CD4-positive, CD25-positive, alpha-beta regulatory T cell (primary cell): ENCODE measurements around the gene DLGAP4. TPM values are rescaled to one million over a fixed set of nuclear protein-coding genes. Genes with fewer than 3 reads are reported as not detected.

Experiments used
- ATAC-seq, 2 donors: fragments of 150-1000 bp; cut with Tn5 transposase; one replicate each; pipeline ENCODE4 v1.10.0; 2021; ENCODE audit warnings: low read depth in 2 of 2, moderate number of reproducible peaks in 2 of 2, moderate library complexity in 1 of 2
- DNase-seq, 3 donors: peaks; one replicate each; pipeline versions ENCODE4 v3.0.0 to v3.0.0-alpha.2; 2012 to 2022; ENCODE audit warnings: mixed read lengths in 1 of 3
- H3K27ac ChIP-seq: one replicate; pipeline ENCODE4 v1.7.0; 2013; ENCODE audit warnings: mild to moderate bottlenecking, low read length; ENCODE audit not compliant: insufficient read depth, poor library complexity, severe bottlenecking
- H3K27me3 ChIP-seq: one replicate; pipeline ENCODE4 v1.7.0; 2013; ENCODE audit warnings: low read length; ENCODE audit not compliant: control insufficient read depth, insufficient read depth
- H3K36me3 ChIP-seq: one replicate; pipeline ENCODE4 v1.7.0; 2013; ENCODE audit warnings: mild to moderate bottlenecking, low read length, moderate library complexity; ENCODE audit not compliant: control insufficient read depth, insufficient read depth
- H3K4me1 ChIP-seq: 2 replicates; pipeline ENCODE4 v1.7.0; 2013; ENCODE audit warnings: mild to moderate bottlenecking, low read length; ENCODE audit not compliant: insufficient read depth, control insufficient read depth, poor library complexity, severe bottlenecking
- H3K4me3 ChIP-seq: one replicate; pipeline ENCODE4 v1.7.0; 2013; ENCODE audit warnings: low read depth, mild to moderate bottlenecking, low read length, moderate library complexity
- H3K9me3 ChIP-seq, 2 experiments: 1 replicate in 1 of 2; 2 replicates in 1 of 2; pipeline ENCODE4 v1.7.0; 2013; ENCODE audit warnings: low read length in 2 of 2, mild to moderate bottlenecking in 1 of 2, moderate library complexity in 1 of 2; ENCODE audit not compliant: control insufficient read depth in 2 of 2
- H3K27ac Mint-ChIP-seq, 3 donors: one replicate each; pipeline ENCODE4 v1.8.0; 2020 to 2022; ENCODE audit warnings: mild to moderate bottlenecking in 3 of 3, mixed read lengths in 3 of 3, moderate library complexity in 2 of 3
- H3K27me3 Mint-ChIP-seq: one replicate; pipeline ENCODE4 v1.8.0; 2022; ENCODE audit warnings: mild to moderate bottlenecking, mixed read lengths
- H3K36me3 Mint-ChIP-seq: one replicate; pipeline ENCODE4 v1.8.0; 2020; ENCODE audit warnings: mixed read lengths
- H3K4me1 Mint-ChIP-seq, 4 donors: one replicate each; pipeline ENCODE4 v1.8.0; 2020 to 2022; ENCODE audit warnings: mixed read lengths in 4 of 4, mild to moderate bottlenecking in 1 of 4
- H3K4me3 Mint-ChIP-seq, 4 donors: one replicate each; pipeline ENCODE4 v1.8.0; 2020 to 2022; ENCODE audit warnings: mild to moderate bottlenecking in 4 of 4, mixed read lengths in 4 of 4, moderate library complexity in 3 of 4
- H3K9me3 Mint-ChIP-seq, 7 donors: one replicate each; pipeline ENCODE4 v1.8.0; 2020 to 2022; ENCODE audit warnings: mixed read lengths in 7 of 7, mild to moderate bottlenecking in 3 of 7, moderate library complexity in 2 of 7
- polyA plus RNA-seq, 4 donors: library from polyadenylated mRNA; unstranded; fragments of 300-500 nt; fragmentation: Illumina TruSeq; gene quantifications; one replicate each; pipeline ENCODE4 v1.2.3, GENCODE V29; 2021
- total RNA-seq: library from RNA; stranded (reverse); gene quantifications from one replicate; pipeline ENCODE4 v1.2.3, GENCODE V29; 2022

The DLGAP4 gene
- total and polyA plus RNA-seq, 5 donors from 2014 or later, result 10.8 to 43.5 (median 14.7) TPM

DNA sequence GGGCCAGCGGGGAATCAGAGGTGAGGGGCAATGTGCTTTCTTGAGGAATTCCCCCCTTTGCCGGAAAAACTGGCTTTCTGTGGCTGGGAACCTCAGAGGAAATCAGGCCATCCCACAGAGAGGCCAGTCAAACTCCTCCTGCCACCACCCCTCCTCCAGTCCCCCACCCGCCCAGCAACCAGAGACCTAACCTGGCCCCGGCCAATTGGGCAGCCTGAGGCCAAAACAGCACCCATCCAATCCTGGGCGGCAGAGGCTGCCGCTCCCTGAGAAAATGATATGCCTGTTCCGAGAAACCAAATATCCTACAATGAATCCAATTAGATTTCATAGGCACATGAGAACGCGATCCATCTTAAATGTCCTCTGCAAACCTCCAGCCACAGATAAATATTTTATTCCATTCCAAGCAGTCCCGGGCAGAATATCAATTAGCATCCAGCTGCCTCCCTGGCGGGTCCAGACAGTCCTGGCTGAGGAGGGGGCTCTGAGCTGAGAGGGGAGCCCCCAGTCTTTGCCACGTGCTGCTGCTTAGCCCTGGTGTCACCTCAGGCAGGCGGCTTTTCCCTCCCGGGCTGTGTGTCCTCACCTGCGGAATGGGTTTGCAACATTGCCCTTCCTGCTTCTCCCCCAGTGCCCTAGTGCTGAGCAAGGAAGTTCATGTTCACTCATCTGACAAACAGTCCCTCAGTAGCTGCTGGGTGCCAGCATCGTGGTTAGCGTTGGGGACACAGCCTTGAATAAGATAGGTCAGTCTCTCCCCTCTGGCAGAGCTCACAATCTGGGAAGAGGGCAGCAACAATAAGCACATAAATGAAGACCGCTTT is 95.0 kb downstream of the DLGAP4 start:
- Histone ChIP-seq H3K27me3 (peaks cover 5% of the 10 kb centered on the region), H3K4me3 (no peak overlapping the region), H3K27ac (no peak overlapping the region), H3K9me3 (no peaks in the 10 kb centered on the region), H3K36me3 (no peaks in the 10 kb centered on the region), H3K4me1 (no peaks in the 10 kb centered on the region)
- Mint-ChIP-seq H3K27ac (no peak overlapping the region), H3K4me1 (peaks cover 0 to 5% (median 2%) of the 10 kb centered on the region in 4 donors), H3K9me3 (peaks cover 0 to 3% (median 0%) of the 10 kb centered on the region in 7 donors), H3K4me3 (no peak overlapping the region), H3K27me3 (peaks cover 21% of the 10 kb centered on the region), H3K36me3 (no peaks in the 10 kb centered on the region)
- ATAC-seq (no peak), DNase-seq (no peak)

- Histone ChIP-seq H3K27ac (no peak overlapping the region), H3K4me3 (no peak overlapping the region), H3K4me1 (no peaks in the 10 kb centered on the region), H3K36me3 (no peaks in the 10 kb centered on the region), H3K27me3 (peaks cover 5% of the 10 kb centered on the region), H3K9me3 (no peaks in the 10 kb centered on the region)
- Mint-ChIP-seq H3K9me3 (peaks cover 0 to 3% (median 0%) of the 10 kb centered on the region in 7 donors), H3K4me1 (peaks cover 0 to 4% (median 0%) of the 10 kb centered on the region in 4 donors), H3K4me3 (no peak overlapping the region), H3K27ac (peak overlapping the region in 1 of 3 donors; percentile 20), H3K36me3 (no peaks in the 10 kb centered on the region), H3K27me3 (peaks cover 21% of the 10 kb centered on the region)
- DNase-seq (no peak), ATAC-seq (no peak)
These were observed 96.6 kb downstream of the DLGAP4 start for GRCh38 chr20:36402708-36403107.

DNA sequence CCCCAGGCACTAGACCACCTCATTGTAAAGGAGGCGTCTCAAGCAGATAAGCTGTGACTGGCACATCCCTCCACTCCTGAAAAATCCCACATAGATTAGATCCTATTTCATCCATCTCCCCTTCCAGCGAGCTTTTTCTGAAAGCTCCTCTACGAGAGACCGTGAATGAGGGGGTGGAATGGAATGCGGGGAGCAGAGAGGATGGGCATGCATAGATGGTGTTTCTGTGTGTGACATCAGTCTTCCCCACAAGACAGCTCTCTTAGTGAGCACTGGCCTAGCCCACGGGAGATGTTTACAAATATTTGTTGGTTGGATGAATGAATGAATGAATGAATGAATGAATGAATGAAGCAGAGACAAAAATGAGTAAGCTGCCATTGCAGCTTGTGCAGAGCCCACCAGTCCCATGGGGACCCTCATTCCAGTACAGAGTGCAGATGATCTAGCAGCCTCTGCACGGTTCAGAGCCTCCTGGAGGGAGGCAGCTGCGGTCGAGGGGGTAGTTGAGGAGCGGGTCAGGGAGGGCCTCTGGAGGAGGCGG is 98.4 kb downstream of the DLGAP4 start:
- H3K27ac ChIP-seq, result no peak overlapping the region
- Mint-ChIP-seq H3K36me3 (no peaks in the 10 kb centered on the region), H3K9me3 (peaks cover 0 to 3% (median 0%) of the 10 kb centered on the region in 7 donors), H3K4me1 (peaks cover 0 to 4% (median 0%) of the 10 kb centered on the region in 4 donors), H3K27ac (no peak overlapping the region), H3K4me3 (no peak overlapping the region), H3K27me3 (peaks cover 21% of the 10 kb centered on the region)
- H3K4me1 ChIP-seq, result no peaks in the 10 kb centered on the region
- peaks cover 5% of the 10 kb centered on the region for H3K27me3 ChIP-seq
- no peak for ATAC-seq
- no peaks in the 10 kb centered on the region for H3K9me3 ChIP-seq
- no peak for DNase-seq
- H3K36me3 ChIP-seq, result no peaks in the 10 kb centered on the region
- no peak overlapping the region for H3K4me3 ChIP-seq

DNA sequence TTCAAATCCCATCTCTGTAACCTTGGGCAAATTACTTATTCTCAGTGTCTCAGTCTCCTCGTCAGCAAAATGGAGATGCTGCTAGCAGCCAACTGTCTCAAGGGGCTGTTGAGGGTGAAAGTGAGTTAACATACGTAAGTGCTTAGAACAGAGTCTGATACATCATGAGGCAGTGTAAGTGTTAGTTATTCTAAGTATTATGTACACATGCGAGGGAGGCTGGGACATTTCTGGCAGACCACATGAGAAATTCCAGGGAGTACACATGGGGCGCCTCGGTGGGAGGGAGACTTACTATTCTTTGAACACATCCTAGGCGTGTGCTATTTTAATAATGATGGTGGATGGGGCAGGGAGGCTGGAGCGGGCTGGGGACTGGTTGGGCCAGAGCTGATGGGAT is 99.1 kb downstream of the DLGAP4 start:
- Mint-ChIP-seq H3K4me3 (no peak overlapping the region), H3K4me1 (peaks cover 0 to under 1% (median 0%) of the 10 kb centered on the region in 4 donors), H3K27ac (no peak overlapping the region), H3K36me3 (no peaks in the 10 kb centered on the region), H3K9me3 (peaks cover 0 to 3% (median 0%) of the 10 kb centered on the region in 7 donors), H3K27me3 (peaks cover 22% of the 10 kb centered on the region)
- no peaks in the 10 kb centered on the region for H3K36me3 ChIP-seq
- no peak for DNase-seq
- ATAC-seq, result no peak
- no peak overlapping the region for H3K27ac ChIP-seq
- H3K27me3 ChIP-seq, result peaks cover 5% of the 10 kb centered on the region
- no peaks in the 10 kb centered on the region for H3K4me1 ChIP-seq
- H3K4me3 ChIP-seq, result no peak overlapping the region
- H3K9me3 ChIP-seq, result no peaks in the 10 kb centered on the region

- H3K36me3 ChIP-seq, result no peaks in the 10 kb centered on the region
- H3K36me3 Mint-ChIP-seq, result no peaks in the 10 kb centered on the region
- H3K27ac Mint-ChIP-seq, result no peak overlapping the region
- no peaks in the 10 kb centered on the region for H3K4me1 Mint-ChIP-seq
- no peak overlapping the region for H3K4me3 Mint-ChIP-seq
- H3K27me3 ChIP-seq, result peaks cover 2% of the 10 kb centered on the region
- ATAC-seq (no peak), DNase-seq (no peak)
- H3K4me3 ChIP-seq, result no peak overlapping the region
- H3K27ac ChIP-seq, result no peak overlapping the region
- H3K4me1 ChIP-seq, result no peaks in the 10 kb centered on the region
- H3K27me3 Mint-ChIP-seq, result peaks cover 21% of the 10 kb centered on the region
- peaks cover 0 to 2% (median 0%) of the 10 kb centered on the region in 7 donors for H3K9me3 Mint-ChIP-seq
- no peaks in the 10 kb centered on the region for H3K9me3 ChIP-seq
These were observed 101.1 kb downstream of the DLGAP4 start for GRCh38 chr20:36407199-36407733.

GRCh38 chr20:36408219-36408618 is 102.1 kb downstream of the DLGAP4 start:
- peaks cover 0 to 2% (median 0%) of the 10 kb centered on the region in 7 donors for H3K9me3 Mint-ChIP-seq
- peaks cover 21% of the 10 kb centered on the region for H3K27me3 Mint-ChIP-seq
- H3K4me3 ChIP-seq, result no peak overlapping the region
- no peak overlapping the region for H3K27ac Mint-ChIP-seq
- DNase-seq (no peak), ATAC-seq (no peak)
- H3K36me3 Mint-ChIP-seq, result no peaks in the 10 kb centered on the region
- H3K36me3 ChIP-seq, result no peaks in the 10 kb centered on the region
- no peaks in the 10 kb centered on the region for H3K27me3 ChIP-seq
- H3K4me1 Mint-ChIP-seq, result no peaks in the 10 kb centered on the region
- no peaks in the 10 kb centered on the region for H3K4me1 ChIP-seq
- H3K27ac ChIP-seq, result no peak overlapping the region
- no peaks in the 10 kb centered on the region for H3K9me3 ChIP-seq
- H3K4me3 Mint-ChIP-seq, result no peak overlapping the region

DNA sequence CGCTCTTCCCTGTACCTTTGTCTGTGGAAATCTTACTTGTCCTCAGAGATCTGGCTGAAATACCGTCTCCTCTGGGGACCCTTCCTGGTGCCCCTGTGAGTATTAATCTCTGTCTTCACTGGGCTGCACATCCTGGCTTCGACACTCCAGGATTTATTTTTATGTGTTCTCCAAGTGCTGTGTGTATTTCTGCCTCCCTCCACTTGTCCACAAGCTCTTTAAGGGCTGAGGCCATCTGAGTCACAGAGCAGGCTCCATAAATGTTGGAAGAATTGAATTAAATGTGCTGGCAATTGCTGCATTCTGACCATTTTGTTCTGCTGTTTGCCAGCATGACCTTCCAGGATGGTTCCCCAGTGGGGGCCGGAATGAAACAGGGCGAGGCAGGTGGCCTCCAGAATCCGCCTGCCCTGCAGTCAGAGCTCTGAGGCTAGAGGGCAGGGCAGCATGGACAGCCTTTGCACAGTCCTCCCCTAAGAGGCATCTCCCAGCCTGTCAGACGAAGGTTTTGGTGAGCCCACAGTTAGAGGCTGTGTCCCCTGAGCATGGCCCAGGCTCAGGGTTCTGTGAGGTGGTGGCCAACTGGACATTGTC is 105.8 kb downstream of the DLGAP4 start:
- DNase-seq, result no peak
- H3K27me3 Mint-ChIP-seq, result peaks cover 21% of the 10 kb centered on the region
- Histone ChIP-seq H3K27ac (no peak overlapping the region), H3K9me3 (no peaks in the 10 kb centered on the region), H3K36me3 (no peaks in the 10 kb centered on the region), H3K4me1 (no peaks in the 10 kb centered on the region), H3K4me3 (no peak overlapping the region), H3K27me3 (no peaks in the 10 kb centered on the region)
- H3K4me1 Mint-ChIP-seq, result no peaks in the 10 kb centered on the region
- H3K9me3 Mint-ChIP-seq, result peaks cover 0 to 2% (median 0%) of the 10 kb centered on the region in 7 donors
- peaks cover 1% of the 10 kb centered on the region for H3K36me3 Mint-ChIP-seq
- no peak for ATAC-seq
- no peak overlapping the region for H3K27ac Mint-ChIP-seq
- H3K4me3 Mint-ChIP-seq, result no peak overlapping the region
